SK-N-SH (cell line): ENCODE measurements around the gene ACSL1.

ENCODE experiments used
- FOSL2 ChIP-seq: IDR thresholded peaks from 2 replicates; pipeline ENCODE4 v1.4.0; 2012; ENCODE audit warnings: low read depth, mild to moderate bottlenecking, moderate library complexity, borderline replicate concordance
- POLR2AphosphoS5 ChIP-seq: IDR thresholded peaks from 2 replicates; pipeline ENCODE4 v1.6.1; 2012; ENCODE audit warnings: low read depth, low read length
- TF ChIP-seq, protein P1 (sequence below): fragments of 200-600 bp; sonication (generic); IDR thresholded peaks from 2 replicates; pipeline ENCODE4 v1.6.1; 2017; ENCODE audit warnings: antibody characterized with exemption, mild to moderate bottlenecking, moderate library complexity
- TF ChIP-seq, protein P2 (sequence below): IDR thresholded peaks from 2 replicates; pipeline ENCODE4 v1.6.1; 2012; ENCODE audit warnings: mild to moderate bottlenecking, low read depth, low read length, moderate library complexity

DNA sequence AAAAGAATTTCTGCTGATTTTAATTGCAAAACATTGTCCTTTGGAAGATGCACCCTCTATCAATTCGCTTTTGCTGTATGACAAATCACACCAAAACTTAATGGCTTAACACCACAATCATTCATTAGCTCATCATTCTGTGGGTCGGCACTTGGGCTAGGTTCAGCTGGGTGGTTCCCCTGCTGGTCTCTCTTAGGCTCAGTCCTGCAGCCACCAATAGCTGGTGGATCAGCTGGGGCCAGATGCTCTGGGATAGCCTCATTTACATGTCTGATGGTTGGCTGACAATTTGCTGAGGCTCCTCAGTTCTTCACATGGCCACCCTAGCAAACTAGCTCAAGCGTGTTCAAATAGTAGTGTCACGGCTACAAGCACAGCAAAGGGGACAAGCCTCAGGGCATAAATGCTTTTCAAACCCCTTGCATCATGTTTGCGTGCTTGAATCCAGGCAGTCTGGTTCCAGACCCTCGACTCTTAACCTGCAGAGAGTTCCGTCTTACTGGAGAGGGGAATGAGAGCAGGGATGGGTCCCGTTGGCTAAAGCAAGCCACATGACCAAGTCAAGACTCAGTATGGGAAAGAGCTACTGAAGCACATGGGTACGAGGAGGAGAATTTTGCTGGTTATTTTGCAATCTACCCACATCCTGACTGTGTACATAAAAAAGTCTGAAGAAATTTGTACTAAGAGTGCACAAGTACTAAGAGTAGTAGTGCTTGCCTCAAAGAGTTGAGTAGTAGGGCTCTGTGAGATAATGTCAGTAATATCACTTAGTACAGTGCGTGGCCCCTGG is 7.5 kb upstream of the ACSL1 start:
- TF ChIP-seq, protein P1, sequence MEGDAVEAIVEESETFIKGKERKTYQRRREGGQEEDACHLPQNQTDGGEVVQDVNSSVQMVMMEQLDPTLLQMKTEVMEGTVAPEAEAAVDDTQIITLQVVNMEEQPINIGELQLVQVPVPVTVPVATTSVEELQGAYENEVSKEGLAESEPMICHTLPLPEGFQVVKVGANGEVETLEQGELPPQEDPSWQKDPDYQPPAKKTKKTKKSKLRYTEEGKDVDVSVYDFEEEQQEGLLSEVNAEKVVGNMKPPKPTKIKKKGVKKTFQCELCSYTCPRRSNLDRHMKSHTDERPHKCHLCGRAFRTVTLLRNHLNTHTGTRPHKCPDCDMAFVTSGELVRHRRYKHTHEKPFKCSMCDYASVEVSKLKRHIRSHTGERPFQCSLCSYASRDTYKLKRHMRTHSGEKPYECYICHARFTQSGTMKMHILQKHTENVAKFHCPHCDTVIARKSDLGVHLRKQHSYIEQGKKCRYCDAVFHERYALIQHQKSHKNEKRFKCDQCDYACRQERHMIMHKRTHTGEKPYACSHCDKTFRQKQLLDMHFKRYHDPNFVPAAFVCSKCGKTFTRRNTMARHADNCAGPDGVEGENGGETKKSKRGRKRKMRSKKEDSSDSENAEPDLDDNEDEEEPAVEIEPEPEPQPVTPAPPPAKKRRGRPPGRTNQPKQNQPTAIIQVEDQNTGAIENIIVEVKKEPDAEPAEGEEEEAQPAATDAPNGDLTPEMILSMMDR: no peak
- TF ChIP-seq POLR2AphosphoS5 (no peak), FOSL2 (no peak)
- TF ChIP-seq, protein P2, sequence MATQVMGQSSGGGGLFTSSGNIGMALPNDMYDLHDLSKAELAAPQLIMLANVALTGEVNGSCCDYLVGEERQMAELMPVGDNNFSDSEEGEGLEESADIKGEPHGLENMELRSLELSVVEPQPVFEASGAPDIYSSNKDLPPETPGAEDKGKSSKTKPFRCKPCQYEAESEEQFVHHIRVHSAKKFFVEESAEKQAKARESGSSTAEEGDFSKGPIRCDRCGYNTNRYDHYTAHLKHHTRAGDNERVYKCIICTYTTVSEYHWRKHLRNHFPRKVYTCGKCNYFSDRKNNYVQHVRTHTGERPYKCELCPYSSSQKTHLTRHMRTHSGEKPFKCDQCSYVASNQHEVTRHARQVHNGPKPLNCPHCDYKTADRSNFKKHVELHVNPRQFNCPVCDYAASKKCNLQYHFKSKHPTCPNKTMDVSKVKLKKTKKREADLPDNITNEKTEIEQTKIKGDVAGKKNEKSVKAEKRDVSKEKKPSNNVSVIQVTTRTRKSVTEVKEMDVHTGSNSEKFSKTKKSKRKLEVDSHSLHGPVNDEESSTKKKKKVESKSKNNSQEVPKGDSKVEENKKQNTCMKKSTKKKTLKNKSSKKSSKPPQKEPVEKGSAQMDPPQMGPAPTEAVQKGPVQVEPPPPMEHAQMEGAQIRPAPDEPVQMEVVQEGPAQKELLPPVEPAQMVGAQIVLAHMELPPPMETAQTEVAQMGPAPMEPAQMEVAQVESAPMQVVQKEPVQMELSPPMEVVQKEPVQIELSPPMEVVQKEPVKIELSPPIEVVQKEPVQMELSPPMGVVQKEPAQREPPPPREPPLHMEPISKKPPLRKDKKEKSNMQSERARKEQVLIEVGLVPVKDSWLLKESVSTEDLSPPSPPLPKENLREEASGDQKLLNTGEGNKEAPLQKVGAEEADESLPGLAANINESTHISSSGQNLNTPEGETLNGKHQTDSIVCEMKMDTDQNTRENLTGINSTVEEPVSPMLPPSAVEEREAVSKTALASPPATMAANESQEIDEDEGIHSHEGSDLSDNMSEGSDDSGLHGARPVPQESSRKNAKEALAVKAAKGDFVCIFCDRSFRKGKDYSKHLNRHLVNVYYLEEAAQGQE: no peak
